WTC11 (cell line): Measurements from ENCODE around the gene GAPT. TPM values are rescaled to one million over a fixed set of nuclear protein-coding genes. Genes with fewer than 3 reads are reported as not detected.

ENCODE experiments used
- ATAC-seq: fragments of 200-7000 bp; cut with Tn5 transposase; 2 replicates; pipeline ENCODE4 v1.10.0; 2021; ENCODE audit warnings: mild to moderate bottlenecking, moderate library complexity
- CTCF ChIA-PET: fragments of 300-600 bp; sonication (Branson Sonifier 250); formaldehyde crosslinking; loops from one replicate; lab custom pipeline; 2021; ENCODE audit warnings: antibody characterized with exemption; lab: Charles Lee
- POLR2A ChIA-PET: fragments of 350-600 bp; sonication (Branson Sonifier 250); formaldehyde crosslinking; loops from one replicate; lab custom pipeline; 2021; ENCODE audit warnings: antibody characterized with exemption; lab: Charles Lee
- DNase-seq: peaks from one replicate; pipeline ENCODE4 v3.0.0; 2021; ENCODE audit warnings: low spot score
- H3K27ac Mint-ChIP-seq: 2 replicates; pipeline ENCODE4 v1.8.0; 2021; ENCODE audit warnings: mixed read lengths
- H3K27me3 Mint-ChIP-seq: 2 replicates; pipeline ENCODE4 v1.8.0; 2021; ENCODE audit warnings: low read depth, mild to moderate bottlenecking, moderate library complexity, mixed read lengths
- H3K36me3 Mint-ChIP-seq: 2 replicates; pipeline ENCODE4 v1.8.0; 2021; ENCODE audit warnings: mixed read lengths
- H3K4me1 Mint-ChIP-seq: 2 replicates; pipeline ENCODE4 v1.8.0; 2022; ENCODE audit warnings: mixed read lengths
- H3K4me3 Mint-ChIP-seq: 2 replicates; pipeline ENCODE4 v1.8.0; 2021; ENCODE audit warnings: mild to moderate bottlenecking, moderate library complexity, mixed read lengths
- H3K9me3 Mint-ChIP-seq: 2 replicates; pipeline ENCODE4 v1.8.0; 2021; ENCODE audit warnings: mixed read lengths
- ARID4B ChIP-seq: sonication (generic); formaldehyde crosslinking; IDR thresholded peaks from 2 replicates; pipeline ENCODE4 v1.8.0; 2023; ENCODE audit warnings: missing genetic modification reagents, mild to moderate bottlenecking, borderline replicate concordance
- CBFB ChIP-seq: sonication (generic); formaldehyde crosslinking; IDR thresholded peaks from 2 replicates; pipeline ENCODE4 v1.8.1; 2022; ENCODE audit warnings: mild to moderate bottlenecking, low read depth, missing genetic modification reagents
- HMGXB4 ChIP-seq: sonication (generic); formaldehyde crosslinking; IDR thresholded peaks from 2 replicates; pipeline ENCODE4 v1.8.1; 2023; ENCODE audit warnings: mild to moderate bottlenecking, moderate library complexity, missing genetic modification reagents
- NR3C1 ChIP-seq: sonication (generic); formaldehyde crosslinking; conservative IDR thresholded peaks from 2 replicates; pipeline ENCODE4 v1.8.1; 2023; ENCODE audit warnings: low read depth, mild to moderate bottlenecking, missing genetic modification reagents
- SOX15 ChIP-seq: fragments of 250-450 bp; sonication (Bioruptor Pico); IDR thresholded peaks from 2 replicates; pipeline ENCODE4 v1.9.0; 2021; ENCODE audit warnings: mild to moderate bottlenecking
- ZBTB21 ChIP-seq: sonication (generic); formaldehyde crosslinking; IDR thresholded peaks from 2 replicates; pipeline ENCODE4 v1.8.1; 2023; ENCODE audit warnings: mild to moderate bottlenecking, missing genetic modification reagents, borderline replicate concordance
- ZNF281 ChIP-seq: sonication (generic); formaldehyde crosslinking; IDR thresholded peaks from 2 replicates; pipeline ENCODE4 v1.8.0; 2023; ENCODE audit warnings: mild to moderate bottlenecking, missing genetic modification reagents
- ZNF396 ChIP-seq: fragments of 250-450 bp; sonication (Bioruptor Pico); IDR thresholded peaks from 2 replicates; pipeline ENCODE4 v1.8.0; 2021; ENCODE audit warnings: mild to moderate bottlenecking, moderate library complexity, borderline replicate concordance
- ZNF671 ChIP-seq: fragments of 250-450 bp; sonication (Bioruptor Pico); IDR thresholded peaks from 2 replicates; pipeline ENCODE4 v1.8.0; 2021; ENCODE audit warnings: mild to moderate bottlenecking
- total RNA-seq: library from RNA; stranded (reverse); gene quantifications from 3 replicates; pipeline ENCODE4 v1.2.3, GENCODE V29; 2021

GAPT gene
- total RNA-seq, 1 experiment from 2014 or later: not detected

DNA sequence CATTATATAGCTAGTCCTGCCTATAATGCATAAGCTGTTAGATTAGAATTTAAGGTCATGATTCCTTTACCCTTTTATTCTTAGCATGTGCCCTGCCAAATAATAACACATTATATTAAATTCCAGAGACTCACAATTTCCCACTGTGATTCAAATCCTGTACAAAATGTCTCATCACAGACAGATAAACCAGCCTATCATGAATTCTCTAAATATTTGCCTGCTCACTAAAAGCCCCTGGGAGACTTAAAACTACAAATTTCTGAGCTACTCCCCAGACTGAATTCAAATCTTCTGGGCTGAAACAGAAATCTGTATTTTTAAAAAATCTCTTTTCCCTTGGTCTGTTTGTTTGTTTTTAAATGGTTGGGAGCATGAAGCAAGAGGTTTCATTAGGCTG lies 32.7 kb downstream of the GAPT start:
- no peak overlapping the region for H3K4me3 Mint-ChIP-seq

More for the DNA sequence above, 32.7 kb downstream of the GAPT start:
- H3K4me1 Mint-ChIP-seq: no peaks in the 10 kb centered on the region; the same call in 1 of the 2 replicates
- TF ChIP-seq ZNF281 (CRISPR knock-in tag) (no peak), NR3C1 (CRISPR knock-in tag) (no peak), HMGXB4 (CRISPR knock-in tag) (no peak), ZNF396 (CRISPR knock-in tag) (no peak), ARID4B (no peak), SOX15 (CRISPR knock-in tag) (no peak), ZBTB21 (no peak), ZNF671 (CRISPR knock-in tag) (no peak), CBFB (CRISPR knock-in tag) (no peak)
- TF ChIP-seq, all 79 proteins: peak for 0
- Mint-ChIP-seq H3K9me3 (peaks cover 12% of the 10 kb centered on the region), H3K27me3 (no peaks in the 10 kb centered on the region), H3K36me3 (peaks cover under 1% of the 10 kb centered on the region; the same call in 1 of the 2 replicates), H3K27ac (no peak overlapping the region)
- DNase-seq (no peak), ATAC-seq (no peak)
- ChIA-PET CTCF (interaction anchor here (1.0 kb wide), 2 partner anchors 28 to 326 kb away, joined by 3 to 4 read pairs; no protein-coding TSS in a partner anchor), POLR2A (interaction anchor here (0.5 kb wide), 1 partner anchor 284 kb away, joined by 3 read pairs; no protein-coding TSS in a partner anchor)
